HCT116 (cell line): Measurements from ENCODE around the gene RSRC1. TPM values are rescaled to one million over a fixed set of nuclear protein-coding genes. Genes with fewer than 3 reads are reported as not detected.

Source experiments
- ATAC-seq: fragments of 200-7000 bp; cut with Tn5 transposase; 2 replicates; pipeline ENCODE4 v1.9.1; 2020; ENCODE audit warnings: mild to moderate bottlenecking, moderate library complexity
- BruUV-seq: library from RNA; stranded (reverse); fragments of 400-500 nt; replicated peaks from 2 replicates; lab custom pipeline; 2021; lab: Mats Ljungman, UMichigan
- CTCF ChIA-PET: fragments of 300-600 bp; sonication (Branson Sonifier 250); formaldehyde crosslinking; loops from one replicate; lab custom pipeline; 2021; ENCODE audit warnings: antibody characterized with exemption; lab: Charles Lee
- POLR2A ChIA-PET: fragments of 300-600, 350-600 bp; sonication (Branson Sonifier 250); formaldehyde crosslinking; loops from one replicate; lab custom pipeline; 2021; ENCODE audit warnings: antibody characterized with exemption; lab: Charles Lee
- RAD21 ChIA-PET, 2 experiments: fragments of 300-600 bp; sonication (Branson Sonifier 250); formaldehyde crosslinking; loops; one replicate each; lab custom pipeline; 2023; ENCODE audit warnings: low total read pairs in 2 of 2; ENCODE audit not compliant: uncharacterized antibody in 2 of 2, unreplicated experiment in 2 of 2, low non-redundant PET in 1 of 2; lab: Charles Lee
- DNase-seq: peaks from one replicate; pipeline ENCODE4 v3.0.0-alpha.2; 2010; ENCODE audit warnings: low read depth, low spot score
- H2AFZ ChIP-seq: fragments of 200-600 bp; shearing (Covaris generic), sonication (generic); 2 replicates; pipeline ENCODE4 v1.6.1; 2017; ENCODE audit warnings: low read depth, mixed run types, mixed read lengths, antibody characterized with exemption, low read length; ENCODE audit not compliant: poor library complexity, severe bottlenecking
- H3K27ac ChIP-seq: 2 replicates; pipeline ENCODE4 v1.5.1; 2012; ENCODE audit warnings: low read depth, low read length
- H3K27me3 ChIP-seq: fragments of 200-600 bp; sonication (generic); 2 replicates; pipeline ENCODE4 v1.6.1; 2016; ENCODE audit warnings: mixed run types, low read length, mixed read lengths; ENCODE audit not compliant: insufficient read depth
- H3K36me3 ChIP-seq, 2 experiments: fragments of 200-500 bp in 1 of 2; fragments of 200-600 bp in 1 of 2; sonication (Bioruptor generic) in 1 of 2; sonication (generic) in 1 of 2; 2 replicates each; pipeline versions ENCODE4 v1.5.1 to v1.6.1; 2014 to 2016; ENCODE audit warnings: low read length in 2 of 2, inconsistent platforms in 1 of 2, mixed read lengths in 1 of 2, mixed run types in 1 of 2; ENCODE audit not compliant: insufficient read depth in 2 of 2, control insufficient read depth in 1 of 2
- H3K4me1 ChIP-seq, 2 experiments: fragments of 200-600 bp in 1 of 2; sonication (generic) in 1 of 2; 2 replicates each; pipeline versions ENCODE4 v1.5.1 to v1.6.1; 2012 to 2017; ENCODE audit warnings: low read length in 2 of 2, inconsistent platforms in 1 of 2, mild to moderate bottlenecking in 1 of 2, mixed read lengths in 1 of 2, mixed run types in 1 of 2, moderate library complexity in 1 of 2; ENCODE audit not compliant: insufficient read depth in 2 of 2, control insufficient read depth in 1 of 2
- H3K4me2 ChIP-seq: fragments of 200-600 bp; sonication (generic); 2 replicates; pipeline ENCODE4 v1.6.1; 2017; ENCODE audit warnings: mixed run types, low read length, mixed read lengths
- H3K4me3 ChIP-seq, 2 experiments: fragments of 200-600 bp in 1 of 2; sonication (generic) in 1 of 2; replicated peaks in 1 of 2; 2 replicates each; pipeline ENCODE4 v1.5.1; 2011 to 2016; ENCODE audit warnings: low read length in 2 of 2, control low read depth in 1 of 2, low read depth in 1 of 2, mild to moderate bottlenecking in 1 of 2, mixed read lengths in 1 of 2, mixed run types in 1 of 2
- H3K79me2 ChIP-seq: fragments of 200-600 bp; sonication (generic); 2 replicates; pipeline ENCODE4 v1.6.1; 2017; ENCODE audit warnings: mild to moderate bottlenecking, mixed run types, low read length, moderate library complexity, mixed read lengths; ENCODE audit not compliant: insufficient read depth
- H3K9ac ChIP-seq: fragments of 200-600 bp; sonication (generic); 2 replicates; pipeline ENCODE4 v1.6.1; 2016; ENCODE audit warnings: low read length, mixed read lengths
- H3K9me2 ChIP-seq: fragments of 200-600 bp; sonication (generic), shearing (Covaris generic); 2 replicates; pipeline ENCODE4 v1.6.1; 2017; ENCODE audit warnings: mixed run types, mild to moderate bottlenecking, moderate library complexity; ENCODE audit not compliant: insufficient read depth
- H3K9me3 ChIP-seq, 2 experiments: fragments of 200-500 bp in 1 of 2; fragments of 200-600 bp in 1 of 2; sonication (Bioruptor generic) in 1 of 2; sonication (generic) in 1 of 2; 2 replicates each; pipeline ENCODE4 v1.6.1; 2014 to 2017; ENCODE audit warnings: low read length in 2 of 2, mixed read lengths in 2 of 2, inconsistent platforms in 1 of 2, low read depth in 1 of 2, mild to moderate bottlenecking in 1 of 2, mixed run types in 1 of 2, moderate library complexity in 1 of 2; ENCODE audit not compliant: control insufficient read depth in 1 of 2, insufficient read depth in 1 of 2
- H4K20me1 ChIP-seq: fragments of 200-600 bp; sonication (generic), shearing (Covaris generic); 2 replicates; pipeline ENCODE4 v1.6.1; 2017; ENCODE audit warnings: mixed run types, mild to moderate bottlenecking, moderate library complexity; ENCODE audit not compliant: insufficient read depth
- CBX3 ChIP-seq: IDR thresholded peaks from 2 replicates; pipeline ENCODE4 v1.6.1; 2012; ENCODE audit warnings: low read depth
- CEBPB ChIP-seq: IDR thresholded peaks from 2 replicates; pipeline ENCODE4 v1.6.1; 2012; ENCODE audit warnings: low read depth
- EGR1 ChIP-seq: IDR thresholded peaks from 2 replicates; pipeline ENCODE4 v1.6.1; 2012; ENCODE audit warnings: low read depth
- ELF1 ChIP-seq: IDR thresholded peaks from 2 replicates; pipeline ENCODE4 v1.6.1; 2012; ENCODE audit warnings: low read depth, borderline replicate concordance
- FOSL1 ChIP-seq: IDR thresholded peaks from 2 replicates; pipeline ENCODE4 v1.6.1; 2012; ENCODE audit warnings: low read depth
- JUND ChIP-seq: IDR thresholded peaks from 2 replicates; pipeline ENCODE4 v1.6.1; 2012
- MAX ChIP-seq: IDR thresholded peaks from 2 replicates; pipeline ENCODE4 v1.6.1; 2012
- POLR2A ChIP-seq: IDR thresholded peaks from 2 replicates; pipeline ENCODE4 v1.7.0; 2011; ENCODE audit warnings: borderline replicate concordance; ENCODE audit not compliant: insufficient read depth, insufficient read length; ENCODE audit errors: extremely low read depth
- POLR2AphosphoS5 ChIP-seq: IDR thresholded peaks from 2 replicates; pipeline ENCODE4 v1.6.1; 2011; ENCODE audit warnings: mild to moderate bottlenecking, low read depth, low read length, moderate library complexity
- SIN3A ChIP-seq: IDR thresholded peaks from 2 replicates; pipeline ENCODE4 v1.6.1; 2012; ENCODE audit warnings: low read depth
- SP1 ChIP-seq: IDR thresholded peaks from 2 replicates; pipeline ENCODE4 v1.6.1; 2012; ENCODE audit warnings: low read depth
- SRF ChIP-seq: IDR thresholded peaks from 2 replicates; pipeline ENCODE4 v1.6.1; 2012; ENCODE audit warnings: low read depth
- TCF7L2 ChIP-seq: IDR thresholded peaks from 2 replicates; pipeline ENCODE4 v1.7.0; 2011; ENCODE audit warnings: borderline replicate concordance, inconsistent platforms; ENCODE audit not compliant: insufficient read depth, insufficient read length; ENCODE audit errors: extremely low read depth
- ZBTB33 ChIP-seq: IDR thresholded peaks from 2 replicates; pipeline ENCODE4 v1.6.1; 2011; ENCODE audit warnings: mild to moderate bottlenecking, low read length, moderate library complexity; ENCODE audit not compliant: insufficient replicate concordance; ENCODE audit errors: extremely low read depth
- intact Hi-C: fragments of 100-400 bp; cut with micrococcal nuclease; formaldehyde crosslinking; loops from 2 replicates; pipeline ENCODE4 v1.10.0; 2022
- total RNA-seq: library from RNA; stranded (reverse); gene quantifications from one replicate; pipeline ENCODE4 v1.2.1, GENCODE V29; 2021; ENCODE audit not compliant: unreplicated experiment
- TF ChIP-seq, protein P1 (sequence below): IDR thresholded peaks from 2 replicates; pipeline ENCODE4 v1.6.1; 2012

RSRC1 gene
- total RNA-seq, 1 experiment from 2014 or later = 37.1 TPM

DNA sequence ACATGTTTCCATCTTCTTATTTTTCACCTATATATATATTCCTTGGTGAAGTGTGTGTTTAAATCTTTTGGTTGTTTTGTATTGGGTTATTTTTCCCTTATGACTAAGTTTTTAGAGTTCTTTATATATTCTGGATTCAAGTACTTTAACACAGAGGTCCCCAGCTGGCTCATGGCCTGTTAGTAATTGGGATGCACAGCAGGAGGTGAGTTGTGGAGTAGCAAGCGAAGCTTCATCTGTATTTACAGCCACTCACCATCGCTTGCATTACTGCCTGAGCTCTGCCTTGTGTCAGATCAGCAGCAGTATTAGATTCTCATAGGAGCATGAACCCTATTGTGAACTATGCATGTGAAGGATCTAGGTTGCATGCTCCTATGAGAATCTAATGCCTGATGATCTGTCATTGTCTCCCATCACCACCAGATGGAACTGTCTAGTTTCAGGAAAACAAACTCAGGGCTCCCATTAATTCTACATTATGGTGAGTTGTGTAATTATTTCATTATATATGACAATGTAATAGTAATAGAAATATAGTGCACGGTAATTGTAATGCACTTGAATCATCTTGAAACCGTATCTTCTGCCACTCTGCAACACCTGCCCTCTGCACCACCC lies 151.6 kb downstream of the RSRC1 start:
- RAD21 ChIA-PET = no interaction called here
- Histone ChIP-seq H3K4me3 (no peak overlapping the region), H3K9ac (no peak overlapping the region), H3K9me3 (peaks cover 0 to 3% of the 10 kb centered on the region in 2 experiments; a peak in 1 of 4 replicates), H3K9me2 (no peaks in the 10 kb centered on the region), H3K4me2 (no peak overlapping the region), H3K36me3 (no peaks in the 10 kb centered on the region), H3K79me2 (no peaks in the 10 kb centered on the region; the same call in none of the 2 replicates), H2AFZ (no peak overlapping the region), H3K4me1 (no peaks in the 10 kb centered on the region), H4K20me1 (no peaks in the 10 kb centered on the region), H3K27ac (no peak overlapping the region), H3K27me3 (no peaks in the 10 kb centered on the region)
- intact Hi-C loops = no loop called here
- DNase-seq (no peak), ATAC-seq (no peak)
- BruUV-seq = no TSS peak
- POLR2A ChIA-PET = no interaction called here
- TF ChIP-seq CBX3 = no peak
- TF ChIP-seq SP1 = no peak
- no peak for TF ChIP-seq SIN3A
- CTCF ChIA-PET = no interaction called here

- Histone ChIP-seq H3K36me3 (no peaks in the 10 kb centered on the region), H3K27me3 (no peaks in the 10 kb centered on the region), H3K9me2 (no peaks in the 10 kb centered on the region), H3K9me3 (peaks cover 8 to 19% of the 10 kb centered on the region in 2 experiments; a peak in 3 of 4 replicates), H2AFZ (no peak overlapping the region), H3K4me2 (no peak overlapping the region), H3K4me3 (no peak overlapping the region), H3K27ac (no peak overlapping the region), H4K20me1 (no peaks in the 10 kb centered on the region), H3K4me1 (no peaks in the 10 kb centered on the region), H3K9ac (no peak overlapping the region), H3K79me2 (no peaks in the 10 kb centered on the region; the same call in none of the 2 replicates)
- RAD21 ChIA-PET = no interaction called here
- POLR2A ChIA-PET = no interaction called here
- TF ChIP-seq TCF7L2 = no peak
- TF ChIP-seq SIN3A = no peak
- TF ChIP-seq MAX = no peak
- TF ChIP-seq ZBTB33 = no peak
- TF ChIP-seq ELF1 = no peak
- no peak for TF ChIP-seq JUND
- TF ChIP-seq POLR2A = no peak
- TF ChIP-seq SRF = no peak
- TF ChIP-seq EGR1 = no peak
- TF ChIP-seq CBX3 = no peak
- TF ChIP-seq, protein P1, sequence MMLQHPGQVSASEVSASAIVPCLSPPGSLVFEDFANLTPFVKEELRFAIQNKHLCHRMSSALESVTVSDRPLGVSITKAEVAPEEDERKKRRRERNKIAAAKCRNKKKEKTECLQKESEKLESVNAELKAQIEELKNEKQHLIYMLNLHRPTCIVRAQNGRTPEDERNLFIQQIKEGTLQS = no peak
- no peak for TF ChIP-seq FOSL1
- TF ChIP-seq CEBPB = no peak
- TF ChIP-seq POLR2AphosphoS5 = no peak
- CTCF ChIA-PET = no interaction called here
- DNase-seq = no peak
- intact Hi-C loops = no loop called here
- BruUV-seq = no TSS peak
- no peak for ATAC-seq
Measured at GRCh38 chr3:158264894-158265293, 155.0 kb downstream of the RSRC1 start.
